ENCODE data around the gene CCR7.
A peak's percentile ranks its signal among the peaks of the same experiment; 100 is the strongest.

Gene CCR7

DNA sequence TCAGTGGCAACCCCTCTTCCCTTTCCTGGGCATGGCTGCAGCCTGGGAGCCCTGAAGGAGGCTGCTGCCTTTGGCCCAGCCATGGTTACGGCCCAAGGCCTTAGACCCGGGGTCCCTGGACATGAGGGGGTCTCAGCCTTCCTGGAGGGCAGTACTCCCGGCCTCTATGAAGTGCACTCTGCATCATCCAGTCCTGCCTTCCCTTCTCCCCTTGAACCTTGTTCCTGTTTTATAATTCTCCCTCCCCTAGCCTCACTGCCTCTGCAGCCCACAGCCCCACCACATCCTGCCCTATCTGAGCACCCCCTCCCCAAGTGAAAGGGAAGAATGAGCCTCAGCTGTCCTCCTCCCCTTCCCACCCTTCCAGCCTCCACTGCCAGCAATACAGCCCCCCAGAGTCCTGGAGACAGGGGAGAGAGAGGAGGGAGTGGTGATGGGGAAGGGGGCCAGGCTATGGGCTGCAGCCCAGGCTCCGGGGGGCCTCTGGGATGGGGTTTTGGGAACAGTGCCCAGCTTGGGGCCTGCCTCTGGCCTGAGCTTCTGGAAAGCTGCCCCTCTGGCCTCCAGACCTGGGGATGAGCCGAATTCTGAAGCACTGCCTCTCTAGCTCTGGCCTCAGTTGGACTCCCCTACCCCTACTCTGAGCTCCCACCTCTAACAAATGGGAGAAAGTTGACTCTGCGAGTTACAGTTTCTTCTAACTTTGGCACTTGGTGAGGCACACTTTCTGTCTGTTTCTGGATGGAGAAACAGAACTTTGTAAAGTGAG is 7.6 kb downstream of the CCR7 start:
- TF ChIP-seq, protein P1, sequence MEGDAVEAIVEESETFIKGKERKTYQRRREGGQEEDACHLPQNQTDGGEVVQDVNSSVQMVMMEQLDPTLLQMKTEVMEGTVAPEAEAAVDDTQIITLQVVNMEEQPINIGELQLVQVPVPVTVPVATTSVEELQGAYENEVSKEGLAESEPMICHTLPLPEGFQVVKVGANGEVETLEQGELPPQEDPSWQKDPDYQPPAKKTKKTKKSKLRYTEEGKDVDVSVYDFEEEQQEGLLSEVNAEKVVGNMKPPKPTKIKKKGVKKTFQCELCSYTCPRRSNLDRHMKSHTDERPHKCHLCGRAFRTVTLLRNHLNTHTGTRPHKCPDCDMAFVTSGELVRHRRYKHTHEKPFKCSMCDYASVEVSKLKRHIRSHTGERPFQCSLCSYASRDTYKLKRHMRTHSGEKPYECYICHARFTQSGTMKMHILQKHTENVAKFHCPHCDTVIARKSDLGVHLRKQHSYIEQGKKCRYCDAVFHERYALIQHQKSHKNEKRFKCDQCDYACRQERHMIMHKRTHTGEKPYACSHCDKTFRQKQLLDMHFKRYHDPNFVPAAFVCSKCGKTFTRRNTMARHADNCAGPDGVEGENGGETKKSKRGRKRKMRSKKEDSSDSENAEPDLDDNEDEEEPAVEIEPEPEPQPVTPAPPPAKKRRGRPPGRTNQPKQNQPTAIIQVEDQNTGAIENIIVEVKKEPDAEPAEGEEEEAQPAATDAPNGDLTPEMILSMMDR (IDR thresholded peaks at IDR 0.05; ENCODE audit: borderline replicate concordance, control extremely low read depth, extremely low read depth, insufficient read depth, missing control alignments) = no peak
- in situ Hi-C loops (cut with MboI; ENCODE audit: low sequenced_read_pairs, unreplicated experiment) = no loop called here
- DNase-seq (ENCODE audit: low spot score) = no peak

DNA sequence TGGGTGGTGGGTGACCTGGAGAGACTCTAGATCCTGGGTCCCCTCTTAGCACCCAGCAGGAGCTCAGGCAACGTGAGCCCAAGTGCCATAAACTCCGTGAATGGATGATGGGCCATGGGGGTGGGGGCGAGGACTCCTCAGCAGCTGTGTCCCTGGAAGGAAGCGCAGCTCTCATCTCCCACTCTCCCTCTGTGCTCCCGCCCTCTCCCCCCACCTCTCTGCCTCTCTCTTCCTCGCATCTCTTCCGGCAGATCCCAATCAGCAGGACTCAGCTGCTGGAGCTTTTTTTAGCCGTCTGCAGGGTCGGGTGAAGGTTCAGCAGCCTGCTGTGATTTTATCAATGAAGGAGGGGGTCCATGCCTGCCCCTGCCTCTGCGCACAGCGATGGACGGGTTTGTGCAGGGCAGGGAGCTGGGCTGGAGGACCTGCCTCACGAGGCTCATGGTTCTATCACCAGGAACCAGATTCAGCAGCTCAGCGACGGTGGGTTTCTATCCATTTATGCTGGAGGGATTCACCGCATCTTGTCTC is 8.3 kb downstream of the CCR7 start:
- in situ Hi-C loops (cut with MboI; ENCODE audit: low sequenced_read_pairs, unreplicated experiment) = no loop called here
- TF ChIP-seq, protein P1 (IDR thresholded peaks at IDR 0.05; ENCODE audit: borderline replicate concordance, control extremely low read depth, extremely low read depth, insufficient read depth, missing control alignments) = no peak
- no peak for DNase-seq (ENCODE audit: low spot score)

- TF ChIP-seq, protein P1 (IDR thresholded peaks at IDR 0.05; ENCODE audit: borderline replicate concordance, control extremely low read depth, extremely low read depth, insufficient read depth, missing control alignments) = no peak
- DNase-seq (ENCODE audit: low spot score) = peak; percentile 16
- in situ Hi-C loops (cut with MboI; ENCODE audit: low sequenced_read_pairs, unreplicated experiment) = no loop called here
These were observed 9.0 kb downstream of the CCR7 start for GRCh38 chr17:40556198-40556661.

DNA sequence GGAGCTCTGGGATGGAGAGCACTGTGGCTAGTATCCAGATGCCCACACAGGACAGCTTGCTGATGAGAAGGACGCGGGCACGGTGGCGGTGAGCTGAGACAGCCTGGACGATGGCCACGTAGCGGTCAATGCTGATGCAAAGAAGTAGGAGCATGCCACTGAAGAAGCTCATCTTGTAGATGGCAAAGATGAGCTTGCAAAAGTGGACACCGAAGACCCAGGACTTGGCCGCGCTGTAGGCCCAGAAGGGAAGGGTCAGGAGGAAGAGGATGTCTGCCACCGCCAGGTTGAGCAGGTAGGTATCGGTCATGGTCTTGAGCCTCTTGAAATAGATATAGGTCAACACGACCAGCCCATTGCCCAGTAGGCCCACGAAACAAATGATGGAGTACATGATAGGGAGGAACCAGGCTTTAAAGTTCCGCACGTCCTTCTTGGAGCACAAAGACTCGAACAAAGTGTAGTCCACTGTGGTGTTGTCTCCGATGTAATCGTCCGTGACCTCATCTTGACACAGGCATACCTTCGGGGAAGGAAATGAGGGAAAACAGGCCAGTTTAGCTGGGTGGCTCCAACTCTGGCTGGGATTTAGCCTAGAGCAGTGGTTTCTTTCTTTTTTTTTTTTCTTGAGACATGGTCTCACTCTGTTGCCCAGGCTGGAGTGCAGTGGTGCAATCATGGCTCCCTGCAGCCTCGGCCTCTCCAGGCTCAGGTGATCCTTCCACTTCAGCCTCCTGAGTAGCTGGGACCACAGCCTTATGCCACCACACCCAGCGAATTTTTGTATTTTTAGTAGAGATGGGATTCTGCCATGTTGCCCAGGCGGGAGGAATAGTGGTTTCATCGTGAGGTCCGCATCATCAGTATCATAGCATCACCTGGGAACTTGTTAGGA is 9.7 kb downstream of the CCR7 start:
- no peak for DNase-seq (ENCODE audit: low spot score)
- in situ Hi-C loops (cut with MboI; ENCODE audit: low sequenced_read_pairs, unreplicated experiment) = no loop called here
- TF ChIP-seq, protein P1 (IDR thresholded peaks at IDR 0.05; ENCODE audit: borderline replicate concordance, control extremely low read depth, extremely low read depth, insufficient read depth, missing control alignments) = no peak

DNA sequence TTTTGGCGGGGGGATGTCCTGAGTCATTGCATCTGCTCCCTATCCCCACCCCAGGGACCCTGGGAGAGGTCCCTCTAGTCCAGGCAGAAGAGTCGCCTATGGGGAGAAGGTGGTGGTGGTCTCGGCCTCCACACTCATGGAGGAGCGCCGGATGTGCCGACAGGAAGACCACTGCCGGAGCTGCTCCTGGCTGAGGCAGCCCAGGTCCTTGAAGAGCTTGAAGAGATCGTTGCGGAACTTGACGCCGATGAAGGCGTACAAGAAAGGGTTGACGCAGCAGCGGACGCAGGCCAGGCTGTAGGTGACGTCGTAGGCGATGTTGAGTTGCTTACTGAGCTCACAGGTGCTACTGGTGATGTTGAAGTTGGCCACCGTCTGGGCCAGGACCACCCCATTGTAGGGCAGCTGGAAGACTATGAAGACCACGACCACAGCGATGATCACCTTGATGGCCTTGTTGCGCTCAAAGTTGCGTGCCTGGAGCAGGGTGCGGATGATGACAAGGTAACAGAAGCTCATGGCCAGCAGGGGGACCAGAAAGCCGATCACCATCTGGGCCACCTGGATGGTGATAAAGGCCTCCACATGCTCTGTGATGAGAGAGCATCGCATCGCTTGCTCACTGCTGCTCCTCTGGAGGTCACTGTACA is 10.5 kb downstream of the CCR7 start:
- TF ChIP-seq, protein P1 (IDR thresholded peaks at IDR 0.05; ENCODE audit: borderline replicate concordance, control extremely low read depth, extremely low read depth, insufficient read depth, missing control alignments) = no peak
- in situ Hi-C loops (cut with MboI; ENCODE audit: low sequenced_read_pairs, unreplicated experiment) = no loop called here
- DNase-seq (ENCODE audit: low spot score) = peak; percentile 20

Data from GM13976 (cell line).